Stimulated activated CD8-positive, alpha-beta memory T cell treated with anti-CD3 and anti-CD28 coated beads, Interleukin-4, amount 100 ng/mL, for 24 hours (primary cell): Measurements from ENCODE around the gene PRR7.
"Not testable (repeated sequence)": the region's sequence is repeated elsewhere in the genome, so short reads cannot be mapped to it uniquely, and the experiment has no call there.

Experiments
- DNase-seq: peaks from one replicate; pipeline ENCODE4 v3.0.0-alpha.2; 2020; ENCODE audit warnings: low read depth

The PRR7 gene

GRCh38 chr5:177446200-177447065 lies at the start of gene PRR7:
TSS of gene PRR7 (plus strand) at chr5:177446814. CDS start at chr5:177455068, 8,254 bp downstream.
- DNase-seq, result peak; percentile 60

- DNase-seq, result no peak
These were observed 48.7 kb upstream of the PRR7 start for GRCh38 chr5:177397875-177398390.

GRCh38 chr5:177399997-177400868 lies 46.4 kb upstream of the PRR7 start, which contains the start of gene PFN3:
TSS of gene PFN3 (minus strand) at chr5:177400661. CDS start at chr5:177400576, 85 bp downstream.
- DNase-seq, result no peak

GRCh38 chr5:177402271-177403043 lies 44.2 kb upstream of the PRR7 start:
- peak; percentile 47 for DNase-seq

- DNase-seq, result no peak
These were observed 43.4 kb upstream of the PRR7 start for GRCh38 chr5:177403102-177403791.

- peak; percentile 75 for DNase-seq
These were observed 42.6 kb upstream of the PRR7 start for GRCh38 chr5:177403792-177404640.

GRCh38 chr5:177404641-177405179 lies 41.9 kb upstream of the PRR7 start:
- DNase-seq, result no peak

- no peak for DNase-seq
These were observed 41.3 kb upstream of the PRR7 start for GRCh38 chr5:177405312-177405711.

- DNase-seq, result no peak
These were observed 40.8 kb upstream of the PRR7 start for GRCh38 chr5:177405805-177406204.

GRCh38 chr5:177409043-177409801 lies 37.4 kb upstream of the PRR7 start, which contains the start of gene F12:
TSS of gene F12 (minus strand) at chr5:177409564. CDS start at chr5:177409527, 37 bp downstream.
- no peak for DNase-seq

GRCh38 chr5:177410575-177410974 lies 36.0 kb upstream of the PRR7 start:
- no peak for DNase-seq

GRCh38 chr5:177412603-177413233 lies 33.9 kb upstream of the PRR7 start:
- DNase-seq, result no peak

- no peak for DNase-seq
These were observed 32.1 kb upstream of the PRR7 start for GRCh38 chr5:177414481-177414880.

- DNase-seq, result not testable (repeated sequence)
These were observed 29.5 kb upstream of the PRR7 start for GRCh38 chr5:177417081-177417480.

- no peak for DNase-seq
These were observed 27.6 kb upstream of the PRR7 start for GRCh38 chr5:177419046-177419445.

GRCh38 chr5:177420472-177420871 lies 26.1 kb upstream of the PRR7 start:
- DNase-seq, result not testable (repeated sequence)

GRCh38 chr5:177421062-177421798 lies 25.4 kb upstream of the PRR7 start:
- DNase-seq, result no peak

- DNase-seq, result no peak
These were observed 22.9 kb upstream of the PRR7 start for GRCh38 chr5:177423671-177424070.
